ENCODE results near the gene PACRG.

GRCh38 chr6:162777091-162777490, 49.3 kb downstream of the PACRG start:
- TF ChIP-seq EGR1 (IDR thresholded peaks at IDR 0.05; ENCODE audit: low read depth in 2 of 2) (no peak), CTCF (IDR thresholded peaks at IDR 0.05; ENCODE audit: low read depth, low read length, missing input control) (no peak), ATF3 (IDR thresholded peaks at IDR 0.05) (no peak), YY1 (IDR thresholded peaks at IDR 0.05) (no peak), MAX (IDR thresholded peaks at IDR 0.05) (no peak), TAF1 (conservative IDR thresholded peaks at IDR 0.05) (no peak), JUND (IDR thresholded peaks at IDR 0.05) (no peak), ZBTB33 (IDR thresholded peaks at IDR 0.05) (no peak), FOXA1 (IDR thresholded peaks at IDR 0.05) (no peak), RXRA (IDR thresholded peaks at IDR 0.05) (no peak), GABPA (IDR thresholded peaks at IDR 0.05 in 1 of 2, conservative IDR thresholded peaks at IDR 0.05 in 1 of 2) (no peak), RAD21 (IDR thresholded peaks at IDR 0.05) (no peak), SP1 (IDR thresholded peaks at IDR 0.05) (no peak), REST (IDR thresholded peaks at IDR 0.05) (no peak)
